AG10803 (cell line): Measurements from ENCODE around the gene FZD10.

Experiments used
- DNase-seq: peaks from one replicate; pipeline ENCODE4 v3.0.0; 2010; ENCODE audit warnings: low read depth
- H3K4me3 ChIP-seq: 2 replicates; pipeline ENCODE4 v1.5.1; 2011; ENCODE audit warnings: mild to moderate bottlenecking, low read length, control low read depth
- CTCF ChIP-seq: conservative IDR thresholded peaks from 2 replicates; pipeline ENCODE4 v1.5.1; 2011; ENCODE audit warnings: mild to moderate bottlenecking, low read length, control low read depth, inconsistent platforms

FZD10 gene

GRCh38 chr12:130161261-130162243 is 712 bp upstream of the FZD10 start:
- DNase-seq, result no peak
- H3K4me3 ChIP-seq, result no peak overlapping the region
- TF ChIP-seq CTCF, result no peak

DNA sequence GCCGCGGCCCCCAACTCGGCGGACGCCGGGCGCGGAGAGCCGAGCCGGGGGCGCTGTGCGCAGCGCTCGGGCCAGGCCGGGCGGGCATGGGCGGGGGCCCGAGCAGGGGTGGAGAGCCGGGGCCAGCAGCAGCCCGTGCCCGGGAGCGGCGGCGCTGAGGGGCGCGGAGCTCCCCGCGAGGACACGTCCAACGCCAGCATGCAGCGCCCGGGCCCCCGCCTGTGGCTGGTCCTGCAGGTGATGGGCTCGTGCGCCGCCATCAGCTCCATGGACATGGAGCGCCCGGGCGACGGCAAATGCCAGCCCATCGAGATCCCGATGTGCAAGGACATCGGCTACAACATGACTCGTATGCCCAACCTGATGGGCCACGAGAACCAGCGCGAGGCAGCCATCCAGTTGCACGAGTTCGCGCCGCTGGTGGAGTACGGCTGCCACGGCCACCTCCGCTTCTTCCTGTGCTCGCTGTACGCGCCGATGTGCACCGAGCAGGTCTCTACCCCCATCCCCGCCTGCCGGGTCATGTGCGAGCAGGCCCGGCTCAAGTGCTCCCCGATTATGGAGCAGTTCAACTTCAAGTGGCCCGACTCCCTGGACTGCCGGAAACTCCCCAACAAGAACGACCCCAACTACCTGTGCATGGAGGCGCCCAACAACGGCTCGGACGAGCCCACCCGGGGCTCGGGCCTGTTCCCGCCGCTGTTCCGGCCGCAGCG is 639 bp downstream of the FZD10 start:
- DNase-seq, result no peak
- no peak overlapping the region for H3K4me3 ChIP-seq
- no peak for TF ChIP-seq CTCF

GRCh38 chr12:130163461-130164215 is 1.4 kb downstream of the FZD10 start:
- no peak for TF ChIP-seq CTCF
- H3K4me3 ChIP-seq, result no peak overlapping the region
- no peak for DNase-seq

DNA sequence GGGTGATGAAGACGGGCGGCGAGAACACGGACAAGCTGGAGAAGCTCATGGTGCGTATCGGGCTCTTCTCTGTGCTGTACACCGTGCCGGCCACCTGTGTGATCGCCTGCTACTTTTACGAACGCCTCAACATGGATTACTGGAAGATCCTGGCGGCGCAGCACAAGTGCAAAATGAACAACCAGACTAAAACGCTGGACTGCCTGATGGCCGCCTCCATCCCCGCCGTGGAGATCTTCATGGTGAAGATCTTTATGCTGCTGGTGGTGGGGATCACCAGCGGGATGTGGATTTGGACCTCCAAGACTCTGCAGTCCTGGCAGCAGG is 1.9 kb downstream of the FZD10 start:
- no peak for TF ChIP-seq CTCF
- H3K4me3 ChIP-seq, result no peak overlapping the region
- no peak for DNase-seq

DNA sequence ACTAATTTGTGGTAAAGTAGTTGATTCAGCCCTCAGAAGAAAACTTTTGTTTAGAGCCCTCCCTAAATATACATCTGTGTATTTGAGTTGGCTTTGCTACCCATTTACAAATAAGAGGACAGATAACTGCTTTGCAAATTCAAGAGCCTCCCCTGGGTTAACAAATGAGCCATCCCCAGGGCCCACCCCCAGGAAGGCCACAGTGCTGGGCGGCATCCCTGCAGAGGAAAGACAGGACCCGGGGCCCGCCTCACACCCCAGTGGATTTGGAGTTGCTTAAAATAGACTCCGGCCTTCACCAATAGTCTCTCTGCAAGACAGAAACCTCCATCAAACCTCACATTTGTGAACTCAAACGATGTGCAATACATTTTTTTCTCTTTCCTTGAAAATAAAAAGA is 2.7 kb downstream of the FZD10 start:
- no peak for TF ChIP-seq CTCF
- no peak overlapping the region for H3K4me3 ChIP-seq
- no peak for DNase-seq

GRCh38 chr12:130166306-130166705 is 4.0 kb downstream of the FZD10 start:
- TF ChIP-seq CTCF, result no peak
- H3K4me3 ChIP-seq, result no peak overlapping the region
- no peak for DNase-seq
